Measurements from ENCODE around the gene NPIPA7.
"Not testable (repeated sequence)": the region's sequence is repeated elsewhere in the genome, so short reads cannot be mapped to it uniquely, and the experiment has no call there.

DNA sequence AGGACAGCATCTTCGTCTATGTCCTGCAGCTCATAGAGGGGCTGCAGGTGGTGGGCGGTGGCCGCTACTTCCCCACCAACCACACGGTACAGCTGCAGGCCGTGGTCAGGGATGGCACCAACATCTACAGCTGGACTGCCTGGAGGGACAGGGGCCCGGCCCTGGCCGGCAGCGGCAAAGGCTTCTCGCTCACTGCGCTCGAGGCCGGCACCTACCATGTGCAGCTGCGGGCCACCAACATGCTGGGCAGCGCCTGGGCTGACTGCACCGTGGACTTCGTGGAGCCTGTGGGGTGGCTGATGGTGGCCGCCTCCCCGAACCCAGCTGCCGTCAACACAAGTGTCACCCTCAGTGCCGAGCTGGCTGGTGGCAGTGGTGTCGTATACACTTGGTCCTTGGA is 13.6 kb upstream of the NPIPA7 start:
- not testable (repeated sequence) for TF ChIP-seq CTCF (conservative IDR thresholded peaks at IDR 0.05; ENCODE audit: low read depth, low read length); EZH2 (IDR thresholded peaks at IDR 0.05; ENCODE audit: borderline replicate concordance, low read depth, low read length, poor library complexity, severe bottlenecking)
